GM21529 (cell line): Measurements from ENCODE around the gene BICDL1.

Source experiments
- ATAC-seq: cut with Tn5 transposase; IDR thresholded peaks from one replicate; pipeline ENCODE4 v1.9.1; 2021; ENCODE audit not compliant: unreplicated experiment

Gene BICDL1

DNA sequence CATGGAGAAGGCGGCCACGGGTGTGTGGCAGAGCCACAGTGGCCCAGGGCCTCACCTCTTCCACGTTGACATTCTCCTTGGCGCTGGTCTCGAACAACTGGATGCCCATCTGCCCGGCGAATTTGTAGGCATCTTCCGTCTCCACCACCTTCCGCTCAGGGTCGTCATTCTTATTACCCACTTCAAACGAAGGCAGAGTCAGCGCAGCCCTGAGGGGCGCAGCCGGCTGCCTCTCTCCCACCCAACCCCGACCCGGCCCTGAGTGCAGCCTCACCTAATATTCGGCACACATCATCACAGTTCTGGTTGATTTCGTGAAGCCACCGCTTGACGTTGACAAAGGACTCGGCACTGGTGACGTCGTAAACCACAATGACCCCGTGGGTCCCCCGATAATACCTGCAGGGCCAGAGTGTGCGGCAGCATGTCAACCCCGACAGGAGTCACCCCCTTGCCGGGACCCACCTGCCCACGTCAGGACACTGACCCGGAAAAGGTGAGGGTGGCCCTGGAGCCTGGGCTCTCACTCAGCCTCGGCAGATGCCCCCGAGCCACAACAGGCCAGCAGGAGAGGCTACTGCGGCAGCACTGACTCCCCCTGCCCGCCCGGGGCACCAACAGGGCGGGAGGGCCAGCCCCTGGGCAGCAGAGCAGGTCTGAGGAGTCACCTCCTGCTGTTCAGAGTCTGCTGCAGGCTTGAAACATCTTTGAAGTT is 109.9 kb downstream of the BICDL1 start:
- ATAC-seq: no peak

DNA sequence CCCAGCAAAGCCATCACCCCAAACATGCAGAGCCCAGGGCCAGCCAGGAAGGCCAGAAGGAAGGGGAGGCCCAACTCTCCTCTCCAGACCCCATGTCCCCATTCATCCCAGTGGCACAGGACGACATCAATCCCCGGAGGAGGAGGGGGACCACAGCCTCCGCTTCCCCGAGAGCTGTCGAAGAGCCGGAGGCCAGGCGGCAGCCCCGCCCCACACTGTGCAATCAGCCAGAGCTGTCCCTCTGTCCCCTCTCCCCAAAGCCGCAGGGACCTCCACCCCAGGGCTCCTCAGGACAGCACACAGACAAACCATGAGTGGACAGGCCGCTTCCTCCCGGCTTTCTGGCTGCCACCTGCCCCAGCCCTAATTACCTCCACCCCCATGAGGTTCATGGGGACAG is 110.7 kb downstream of the BICDL1 start:
- ATAC-seq: no peak

DNA sequence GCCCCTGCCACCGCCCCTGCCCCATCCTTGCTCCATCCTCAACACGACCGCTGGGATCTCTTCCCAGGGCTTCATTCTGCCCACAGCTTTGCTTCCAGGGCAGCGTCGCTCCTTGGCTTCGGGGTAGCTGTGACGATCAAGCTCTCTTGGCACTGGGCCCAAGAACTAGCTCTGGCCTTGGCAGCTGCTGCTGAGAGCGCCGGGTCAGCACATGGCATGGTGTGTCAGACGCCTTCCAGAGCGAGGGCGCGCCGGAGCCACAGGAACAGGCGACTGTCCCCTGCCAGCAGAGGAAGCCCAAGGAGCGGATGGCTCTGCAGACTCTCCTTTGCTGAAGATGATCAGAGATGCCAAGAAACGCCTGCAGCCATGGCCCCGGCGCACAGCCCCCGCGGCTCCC is 111.6 kb downstream of the BICDL1 start:
- no peak for ATAC-seq

DNA sequence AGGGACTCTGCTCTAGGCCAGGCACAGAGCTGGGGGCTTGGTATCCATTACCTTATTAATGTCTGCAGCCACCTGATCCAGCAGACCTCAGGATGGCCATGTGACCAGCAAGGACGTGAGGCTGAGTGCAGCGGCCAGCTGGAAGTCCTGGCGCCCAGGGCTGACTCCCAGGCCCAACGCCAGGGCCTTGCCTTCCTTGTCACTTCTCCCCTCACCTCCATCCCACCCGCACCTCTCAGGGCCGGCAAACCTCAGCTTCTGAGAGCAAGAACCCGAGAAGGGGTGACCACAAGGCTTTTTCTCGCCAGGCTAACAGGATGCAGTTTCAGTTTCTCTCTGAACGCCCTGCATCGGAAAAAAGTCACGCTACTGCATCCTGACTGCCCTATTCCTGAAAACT is 112.1 kb downstream of the BICDL1 start:
- ATAC-seq: peak; percentile 68

DNA sequence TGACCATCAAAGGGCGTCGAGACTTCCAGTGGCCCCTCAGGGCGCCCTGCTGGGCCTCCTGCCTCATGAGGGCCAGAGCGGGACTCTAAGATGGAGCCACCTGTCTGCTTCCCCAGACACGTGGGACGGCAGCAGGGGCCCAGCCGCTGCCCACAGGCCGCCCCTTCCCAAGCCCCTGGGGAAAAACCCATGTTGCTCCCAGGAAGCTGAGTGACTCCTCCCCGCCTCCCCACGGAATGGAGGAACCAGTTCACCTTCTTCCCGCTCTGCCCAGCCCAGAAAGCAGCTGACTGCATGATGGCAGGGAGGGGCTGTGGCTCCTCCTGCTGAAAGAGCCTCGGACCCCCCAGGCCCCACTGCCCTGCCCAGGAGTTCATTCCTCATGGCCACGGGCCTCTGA is 112.6 kb downstream of the BICDL1 start:
- ATAC-seq: no peak

DNA sequence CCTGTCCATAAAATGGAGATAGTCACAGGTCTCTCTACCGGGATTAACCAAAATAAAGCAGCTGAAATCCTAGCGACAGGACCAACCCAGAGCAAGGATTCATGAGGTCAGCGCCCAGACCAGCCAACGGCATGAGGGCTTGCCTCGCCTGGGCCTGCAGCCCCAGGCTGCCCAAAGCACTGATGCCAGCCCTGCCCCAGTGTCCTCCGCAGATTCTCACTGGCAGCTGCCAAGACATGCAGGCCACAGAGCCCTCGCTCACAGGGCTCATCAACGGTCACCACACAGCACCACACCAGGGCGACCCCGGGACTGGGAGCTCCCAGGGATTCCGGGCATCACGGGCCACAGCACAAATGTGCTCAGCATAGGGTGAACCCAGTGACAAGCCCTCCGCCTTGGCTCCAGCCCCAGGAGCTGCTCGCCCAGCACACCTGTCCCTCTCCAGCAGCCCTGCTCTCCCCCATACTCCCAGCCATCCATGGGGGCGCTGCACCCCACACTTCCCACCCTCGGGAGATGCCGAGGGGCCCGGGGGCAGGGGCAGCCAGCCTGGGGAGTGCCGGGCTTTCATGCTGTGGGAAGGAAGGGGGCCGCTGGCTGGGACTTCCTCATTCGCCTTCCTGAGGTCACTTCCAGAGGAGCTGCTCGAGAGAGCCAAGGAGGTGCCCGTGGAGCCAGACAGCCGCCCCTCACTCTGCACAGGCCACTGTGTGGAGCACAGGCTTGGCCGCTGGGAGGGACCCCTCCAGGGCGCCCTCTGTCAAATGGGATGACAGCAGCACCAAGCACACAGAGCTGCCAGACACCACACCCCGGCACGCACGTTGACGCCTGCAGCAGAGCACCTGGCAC is 113.4 kb downstream of the BICDL1 start:
- ATAC-seq: no peak

DNA sequence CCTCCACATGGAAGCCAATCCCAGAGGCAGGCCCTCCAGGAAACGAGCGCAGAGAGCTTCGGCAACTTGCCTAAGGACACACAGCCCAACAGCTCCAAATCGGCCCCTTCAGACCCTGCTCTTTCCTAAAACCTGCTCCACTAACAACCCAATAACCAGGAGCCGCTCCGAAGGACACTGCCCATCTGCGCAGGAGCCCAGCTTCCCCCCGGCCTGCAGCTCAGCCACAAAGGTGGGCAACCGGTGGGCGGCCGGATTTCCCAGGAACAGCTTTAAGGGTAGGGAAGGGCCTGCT is 114.0 kb downstream of the BICDL1 start:
- no peak for ATAC-seq

DNA sequence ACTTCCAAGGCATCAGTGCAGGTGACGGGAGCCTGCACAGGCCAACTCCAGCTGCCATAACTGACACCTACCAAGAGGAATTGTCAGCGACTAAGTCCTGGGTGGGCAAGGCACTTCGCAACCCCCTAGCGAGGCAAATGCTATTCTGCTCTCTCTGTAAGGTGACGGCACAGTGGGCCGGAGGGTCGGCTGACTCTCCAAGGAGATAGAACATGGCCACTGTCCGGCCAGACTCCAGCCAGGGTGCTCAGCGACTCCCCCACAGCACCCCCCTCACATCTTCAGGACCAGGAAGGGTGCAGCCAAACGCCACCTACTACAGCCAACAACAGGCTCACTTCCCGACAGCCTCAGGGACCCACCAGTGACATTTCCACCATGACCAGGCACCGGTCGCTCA is 114.3 kb downstream of the BICDL1 start:
- ATAC-seq: no peak

DNA sequence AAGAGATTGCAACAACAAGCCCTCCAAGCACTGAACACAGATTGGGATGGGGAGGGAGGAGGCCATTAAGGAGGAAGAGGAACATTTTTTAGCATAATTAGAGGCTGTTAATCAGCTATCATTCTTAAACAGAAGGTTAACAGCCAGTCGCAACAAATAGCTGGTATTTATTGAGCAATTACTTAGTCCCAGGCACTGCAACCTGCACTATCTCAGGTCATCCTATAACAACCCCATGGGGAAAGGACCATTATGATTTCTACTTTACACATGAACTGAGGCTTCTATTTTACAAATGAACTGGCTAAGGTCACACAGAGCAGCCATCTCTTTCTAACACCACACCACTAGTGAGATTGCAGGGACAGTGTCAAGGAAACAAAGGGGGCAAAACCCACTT is 117.1 kb downstream of the BICDL1 start:
- no peak for ATAC-seq

DNA sequence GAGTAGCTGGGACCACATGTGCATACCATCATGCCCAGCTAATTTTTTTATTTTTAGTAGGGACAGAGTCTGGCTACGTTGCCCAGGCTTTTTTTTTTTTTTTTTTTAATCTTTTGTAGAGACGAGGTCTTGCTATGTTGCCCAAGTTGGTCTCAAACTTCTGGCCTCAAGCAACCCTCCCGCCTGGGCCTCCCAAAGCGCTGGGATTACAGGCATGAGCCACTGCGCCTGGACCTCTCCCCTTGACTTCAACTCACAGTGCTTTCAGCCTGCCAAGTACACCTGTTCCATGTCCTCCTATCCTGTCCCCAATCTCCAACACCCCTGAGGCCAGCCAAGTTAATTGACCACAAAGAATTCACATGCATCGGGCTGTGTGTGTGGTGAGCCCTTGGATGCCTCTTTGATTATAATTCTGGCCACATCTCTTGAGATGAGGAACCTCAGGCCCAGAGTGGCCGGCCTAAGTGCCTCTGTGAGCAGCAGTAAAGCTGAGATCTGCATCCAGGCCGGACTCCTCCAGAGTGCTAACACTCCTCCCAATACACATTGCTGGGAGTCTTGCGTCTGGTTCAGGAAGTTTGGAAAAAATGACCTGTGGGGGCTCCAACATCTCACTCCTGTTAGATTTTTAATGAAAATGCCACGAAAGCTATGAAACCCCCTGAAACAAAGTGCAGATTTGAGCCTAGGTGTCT is 120.7 kb downstream of the BICDL1 start:
- no peak for ATAC-seq

DNA sequence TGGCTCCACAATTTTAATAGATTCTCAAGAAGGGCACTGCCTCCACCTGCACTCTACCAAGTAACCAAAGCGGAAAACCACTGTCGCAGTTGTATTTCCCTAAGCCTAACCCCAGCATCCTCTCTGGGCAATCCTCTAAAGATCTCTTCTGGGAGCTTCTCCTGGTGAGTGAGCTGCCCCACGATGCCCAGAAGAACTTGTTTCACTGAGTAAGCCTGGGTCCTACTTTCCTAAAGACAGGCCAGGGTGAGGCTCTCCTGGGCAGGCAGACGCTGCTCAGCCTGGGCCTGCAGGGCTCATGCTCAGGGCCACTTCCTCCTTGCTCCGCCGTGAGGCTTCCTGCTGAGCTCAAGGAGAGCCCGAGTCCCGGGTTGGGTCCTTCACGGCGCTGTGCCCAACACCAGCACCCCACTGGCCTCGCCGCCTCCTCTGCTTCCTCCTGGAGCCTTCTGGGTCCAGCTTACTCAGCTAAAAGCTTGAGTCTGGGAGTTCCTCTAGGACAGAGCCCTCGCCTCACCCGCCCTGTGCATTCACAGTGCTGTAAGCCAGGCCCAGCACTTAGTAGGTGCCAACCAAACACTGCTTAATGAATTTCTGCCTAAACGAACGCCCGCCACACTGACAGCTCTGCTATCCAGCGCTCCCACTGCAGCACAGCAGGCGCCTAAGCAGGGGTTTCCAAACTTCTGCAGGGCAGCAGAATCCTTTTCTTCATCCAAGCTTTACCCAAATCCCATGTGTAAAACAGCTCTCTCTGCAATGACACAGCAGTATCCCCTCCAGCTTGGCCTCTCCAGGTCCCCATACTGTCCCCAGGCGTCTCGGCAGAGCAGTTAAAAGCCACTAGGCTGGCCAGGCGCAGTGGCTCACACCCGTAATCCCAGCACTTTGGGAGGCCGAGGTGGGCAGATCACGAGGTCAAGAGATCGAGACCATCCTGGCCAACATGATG is 121.8 kb downstream of the BICDL1 start:
- peak; percentile 74 for ATAC-seq

DNA sequence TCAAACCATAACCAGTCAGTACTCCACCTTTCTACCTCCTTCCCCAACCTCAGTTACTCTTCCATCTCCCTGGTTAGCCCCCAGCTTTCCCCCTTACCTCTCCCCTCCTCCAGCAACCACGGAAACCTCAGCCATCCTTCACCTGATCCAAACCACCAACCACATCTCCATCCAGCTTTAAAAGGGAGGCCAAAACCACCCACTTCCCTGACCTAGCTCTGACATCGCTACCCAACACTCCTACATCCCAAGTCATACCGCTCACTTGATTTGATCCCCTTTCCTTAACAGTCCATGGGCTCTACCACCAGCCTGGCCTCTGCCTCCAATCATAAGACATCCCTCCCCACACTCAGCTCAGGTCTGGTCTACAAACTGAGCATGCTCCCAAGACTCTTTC is 126.0 kb downstream of the BICDL1 start:
- ATAC-seq: no peak

DNA sequence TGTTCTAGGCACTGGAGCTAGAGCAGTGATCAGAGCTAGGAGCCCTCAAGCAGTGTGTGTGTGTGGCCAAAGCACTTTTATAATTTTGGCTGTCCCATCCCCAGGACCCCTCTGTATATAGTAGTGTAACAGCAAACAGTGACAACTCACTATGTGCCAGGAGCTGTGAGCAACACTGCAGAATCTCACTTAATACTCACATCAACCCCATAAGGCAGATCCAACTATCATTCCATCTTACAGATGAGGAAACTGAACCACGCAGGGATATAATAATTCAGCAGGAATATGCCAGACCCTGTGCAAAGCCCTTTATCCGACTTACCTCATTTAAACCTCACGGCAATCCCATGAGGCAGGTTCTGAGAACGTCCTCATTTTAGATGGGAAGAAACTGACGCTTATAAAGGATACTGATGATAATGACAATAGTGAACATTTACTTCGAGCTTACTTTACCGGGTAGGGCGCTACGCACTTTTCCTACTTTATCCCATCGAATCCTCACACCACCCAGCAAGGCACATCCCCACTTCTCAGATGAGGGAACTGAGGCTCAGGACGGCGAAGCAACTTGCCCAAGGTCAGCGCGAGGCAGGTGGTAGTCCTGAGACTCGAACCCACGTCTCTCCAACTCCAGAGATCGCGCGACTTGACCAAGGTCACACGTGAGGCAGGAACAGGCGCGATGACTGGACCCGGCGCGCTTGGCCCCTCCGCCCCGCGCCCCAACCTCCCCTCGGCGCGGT is 126.8 kb downstream of the BICDL1 start:
- ATAC-seq: peak; percentile 4

DNA sequence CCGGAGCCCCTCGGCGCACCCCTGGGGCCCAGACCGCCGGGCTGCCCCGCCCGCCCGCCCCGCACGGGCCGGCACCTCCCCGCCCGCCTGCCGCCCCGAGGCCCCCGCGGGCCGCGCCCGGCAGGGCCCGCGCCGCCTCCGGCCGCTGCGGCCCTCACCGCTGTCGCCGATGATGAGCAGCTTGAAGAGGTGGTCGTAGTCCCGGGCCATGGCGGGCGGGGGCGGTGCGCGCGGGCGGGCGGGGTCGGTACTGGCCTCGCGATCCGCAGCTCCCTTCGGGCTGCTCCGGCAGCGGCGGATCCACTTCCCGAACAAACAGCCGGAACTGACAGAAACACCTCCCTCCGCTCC is 127.4 kb downstream of the BICDL1 start, which contains the start of gene RAB35:
RAB35 (minus strand) TSS at position 313 of the 351 bp plus-strand sequence; CDS start at position 210, 103 bp downstream.
- no peak for ATAC-seq

DNA sequence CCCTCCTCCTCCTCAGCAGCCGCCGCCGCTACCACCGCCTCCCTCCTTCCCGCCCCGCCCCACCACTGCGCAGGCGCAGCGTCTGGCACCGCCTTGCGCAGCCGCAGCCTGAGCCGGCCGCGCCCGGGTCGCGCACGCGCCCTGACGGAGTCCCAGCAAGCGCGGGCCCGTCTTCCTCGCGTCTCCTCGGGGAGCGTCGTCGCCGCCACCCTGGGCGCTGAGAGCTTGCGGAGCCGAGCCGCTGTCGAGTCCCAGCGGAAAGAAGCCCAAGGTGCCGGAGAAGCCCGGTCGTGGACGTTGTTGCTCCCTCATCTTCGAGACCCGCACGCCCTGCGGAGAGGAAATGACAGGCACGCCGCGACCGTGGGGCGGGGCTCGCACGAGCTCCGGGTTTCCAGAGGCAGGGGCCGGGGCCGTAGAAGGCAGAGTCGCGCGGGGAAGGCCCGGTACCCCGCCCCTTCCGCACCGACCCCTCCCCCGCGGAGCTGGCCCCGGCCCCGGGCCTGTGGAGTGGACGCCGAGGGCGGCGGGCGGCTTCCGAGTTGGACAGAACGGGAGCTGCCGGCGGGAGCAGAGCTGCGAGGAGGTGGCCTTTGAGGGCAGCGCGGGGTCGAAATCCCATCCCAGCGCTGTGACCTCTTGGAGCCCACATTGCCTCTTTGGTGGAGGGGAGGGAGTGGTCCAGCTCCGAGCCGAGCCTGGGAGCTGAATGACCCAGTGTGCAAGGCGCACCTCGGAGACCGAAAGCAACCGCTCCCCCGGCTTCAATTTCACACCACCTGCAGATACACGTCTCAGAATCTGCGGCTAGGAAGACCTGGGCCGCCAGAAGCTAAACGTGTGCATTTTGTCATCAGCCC is 128.0 kb downstream of the BICDL1 start:
- peak; percentile 38 for ATAC-seq

DNA sequence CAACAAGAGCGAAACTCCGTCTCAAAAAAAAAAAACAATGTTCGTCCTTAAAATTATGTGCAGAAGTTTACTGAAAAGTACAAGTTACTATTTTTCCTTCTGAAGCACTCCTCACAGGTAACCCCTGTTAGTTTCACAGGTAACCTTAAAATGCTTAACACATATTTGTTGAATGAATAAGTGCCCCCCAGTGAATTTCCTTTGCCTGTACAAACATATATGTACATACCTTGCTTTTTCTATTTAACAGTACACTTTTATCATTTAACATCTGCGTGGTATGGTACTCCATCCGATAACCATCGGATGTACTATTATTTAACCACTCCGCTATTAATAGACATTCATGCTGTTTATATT is 128.9 kb downstream of the BICDL1 start:
- ATAC-seq: no peak

DNA sequence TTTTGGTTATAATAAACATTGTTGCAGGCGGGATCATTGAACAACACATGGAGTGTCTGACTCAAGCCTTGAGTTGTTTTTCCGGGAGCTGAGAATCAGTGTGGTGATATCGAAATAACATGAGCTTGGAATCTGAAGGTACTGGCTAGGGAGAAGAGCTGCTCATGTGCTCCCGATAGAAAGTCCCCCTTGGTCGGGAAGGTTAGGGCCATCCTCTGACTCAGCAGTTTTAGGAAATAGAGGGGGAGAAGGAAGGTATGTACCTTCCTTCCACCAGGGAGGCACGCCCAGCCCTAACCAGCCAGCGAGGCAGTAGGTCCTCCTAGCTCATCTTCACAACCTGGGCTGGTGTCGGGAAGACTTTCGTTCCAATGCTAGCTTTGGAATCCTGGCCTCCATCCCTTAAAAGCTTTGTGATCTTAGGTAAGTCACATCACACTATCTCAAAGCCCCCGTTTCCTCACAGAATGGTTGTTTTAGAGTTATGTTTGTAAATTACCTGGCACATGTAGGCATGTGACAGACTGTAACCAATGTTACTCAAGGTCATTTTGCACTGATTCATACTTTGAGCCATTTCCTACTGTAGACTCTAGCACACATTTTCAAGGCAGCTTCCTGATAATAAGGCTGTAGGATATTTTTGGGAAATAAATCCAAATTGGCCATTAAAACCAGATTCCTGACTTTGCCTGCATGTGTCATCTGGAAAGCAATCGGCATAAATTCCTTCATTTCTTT is 129.5 kb downstream of the BICDL1 start:
- ATAC-seq: no peak

DNA sequence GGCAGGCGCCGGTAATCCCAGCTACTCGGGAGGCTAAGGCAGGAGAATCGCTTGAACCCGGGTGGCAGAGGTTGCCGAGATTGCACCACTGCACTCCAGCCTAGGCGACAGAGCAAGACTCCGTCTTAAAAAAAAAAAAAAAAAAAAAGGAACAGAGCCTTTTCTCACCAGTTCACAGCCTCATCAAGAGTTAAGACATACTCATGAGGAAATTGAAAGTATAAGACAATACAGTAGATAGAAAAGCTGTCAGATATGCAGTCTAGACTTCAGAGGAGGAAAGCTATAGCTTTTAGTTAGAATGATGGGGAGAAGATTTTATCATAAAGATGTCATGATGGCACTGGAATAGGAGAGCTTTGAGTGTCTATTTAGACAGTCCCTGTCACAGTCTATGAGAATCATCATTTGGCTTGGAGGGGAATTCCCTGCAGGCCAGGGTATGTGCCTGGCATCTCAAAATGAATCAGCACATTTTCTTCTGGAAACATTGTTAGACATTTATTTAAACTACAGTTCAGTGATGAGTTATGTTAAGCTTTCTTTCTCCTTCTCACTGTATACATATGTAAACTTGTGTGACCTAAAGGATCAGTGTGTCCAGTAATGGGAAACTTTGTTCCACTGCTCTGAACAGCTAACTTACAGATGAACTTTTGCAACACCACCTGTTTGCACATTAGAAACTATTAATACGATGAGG is 130.4 kb downstream of the BICDL1 start:
- ATAC-seq: peak; percentile 27
